GM12892 (cell line): ENCODE results near the gene ITFG1.

Experiments
- POLR2A ChIP-seq: IDR thresholded peaks from 2 replicates; pipeline ENCODE4 v1.6.1; 2011; ENCODE audit warnings: low read depth, low read length, control low read depth
- TAF1 ChIP-seq: IDR thresholded peaks from 2 replicates; pipeline ENCODE4 v1.6.1; 2011; ENCODE audit warnings: low read depth, mild to moderate bottlenecking, control low read depth, low read length, borderline replicate concordance

GRCh38 chr16:47310792-47311211, 150.1 kb downstream of the ITFG1 start:
- TF ChIP-seq POLR2A (no peak), TAF1 (no peak)
